Measurements from ENCODE around the gene EYS.

The EYS gene

GRCh38 chr6:64301307-64302236 lies 1405.5 kb downstream of the EYS start:
- H3K4me3 ChIP-seq (ENCODE audit: low read depth, low read length) = no peak overlapping the region
- DNase-seq (ENCODE audit: low read depth) = no peak
- no peak for TF ChIP-seq CTCF (IDR thresholded peaks at IDR 0.05; ENCODE audit: low read depth, low read length)

GRCh38 chr6:64299176-64299575 lies 1407.8 kb downstream of the EYS start:
- DNase-seq (ENCODE audit: low read depth) = no peak
- TF ChIP-seq MYC (IDR thresholded peaks at IDR 0.05; ENCODE audit: low read depth, low read length) = no peak
- no peak overlapping the region for H3K4me3 ChIP-seq (ENCODE audit: low read depth, low read length)

- H3K4me3 ChIP-seq (ENCODE audit: low read depth, low read length) = no peak overlapping the region
- no peak for DNase-seq (ENCODE audit: low read depth)
- no peak for TF ChIP-seq MYC (IDR thresholded peaks at IDR 0.05; ENCODE audit: low read depth, low read length)
- no peak for TF ChIP-seq MAX (IDR thresholded peaks at IDR 0.05; ENCODE audit: low read depth, low read length)
- no peak for TF ChIP-seq CTCF (IDR thresholded peaks at IDR 0.05; ENCODE audit: low read depth, low read length)
- TF ChIP-seq POLR2A (IDR thresholded peaks at IDR 0.05; ENCODE audit: extremely low read depth, insufficient read length) = no peak
Measured at GRCh38 chr6:64294034-64294433, 1413.0 kb downstream of the EYS start.

GRCh38 chr6:64293298-64293697 lies 1413.7 kb downstream of the EYS start:
- no peak for TF ChIP-seq POLR2A (IDR thresholded peaks at IDR 0.05; ENCODE audit: extremely low read depth, insufficient read length)
- TF ChIP-seq MAX (IDR thresholded peaks at IDR 0.05; ENCODE audit: low read depth, low read length) = no peak
- no peak for TF ChIP-seq MYC (IDR thresholded peaks at IDR 0.05; ENCODE audit: low read depth, low read length)
- TF ChIP-seq CTCF (IDR thresholded peaks at IDR 0.05; ENCODE audit: low read depth, low read length) = no peak
- no peak overlapping the region for H3K4me3 ChIP-seq (ENCODE audit: low read depth, low read length)
- DNase-seq (ENCODE audit: low read depth) = no peak

GRCh38 chr6:64290867-64291266 lies 1416.2 kb downstream of the EYS start:
- H3K4me3 ChIP-seq (ENCODE audit: low read depth, low read length) = no peak overlapping the region
- no peak for TF ChIP-seq CTCF (IDR thresholded peaks at IDR 0.05; ENCODE audit: low read depth, low read length)
- no peak for TF ChIP-seq POLR2A (IDR thresholded peaks at IDR 0.05; ENCODE audit: extremely low read depth, insufficient read length)
- no peak for TF ChIP-seq MAX (IDR thresholded peaks at IDR 0.05; ENCODE audit: low read depth, low read length)
- no peak for TF ChIP-seq MYC (IDR thresholded peaks at IDR 0.05; ENCODE audit: low read depth, low read length)

GRCh38 chr6:64289931-64290330 lies 1417.1 kb downstream of the EYS start:
- H3K4me3 ChIP-seq (ENCODE audit: low read depth, low read length) = no peak overlapping the region
- no peak for TF ChIP-seq CTCF (IDR thresholded peaks at IDR 0.05; ENCODE audit: low read depth, low read length)
- TF ChIP-seq MAX (IDR thresholded peaks at IDR 0.05; ENCODE audit: low read depth, low read length) = no peak
- no peak for TF ChIP-seq POLR2A (IDR thresholded peaks at IDR 0.05; ENCODE audit: extremely low read depth, insufficient read length)
- no peak for TF ChIP-seq MYC (IDR thresholded peaks at IDR 0.05; ENCODE audit: low read depth, low read length)
- no peak for DNase-seq (ENCODE audit: low read depth)

More at GRCh38 chr6:64290867-64291266, 1416.2 kb downstream of the EYS start:
- DNase-seq (ENCODE audit: low read depth) = no peak
